HepG2 (cell line): ENCODE measurements around the gene KLK7. TPM values are rescaled to one million over a fixed set of nuclear protein-coding genes. Genes with fewer than 3 reads are reported as not detected.

Experiments used
- ATAC-seq: fragments of 200-7000 bp; cut with Tn5 transposase; 3 replicates; pipeline ENCODE4 v1.9.1; 2020; ENCODE audit warnings: mild to moderate bottlenecking, moderate library complexity
- BruUV-seq: library from RNA; stranded (reverse); fragments of 400-500 nt; replicated peaks from 2 replicates; lab custom pipeline; 2021; lab: Mats Ljungman, UMichigan
- CTCF ChIA-PET: fragments of 300-600 bp; formaldehyde crosslinking; extraction: SDS; loops from one replicate; lab custom pipeline; 2021; ENCODE audit warnings: low total read pairs, inconsistent platforms, low intra/inter-chr PET ratio; lab: Yijun Ruan, JAX
- POLR2A ChIA-PET: fragments of 350-600 bp; sonication (Branson Sonifier 250); formaldehyde crosslinking; loops from one replicate; lab custom pipeline; 2020; ENCODE audit warnings: antibody characterized with exemption, inconsistent platforms; lab: Yijun Ruan, JAX
- DNase-seq: peaks from one replicate; pipeline ENCODE4 v3.0.0-alpha.2; 2015; ENCODE audit warnings: low spot score
- FAIRE-seq: peaks from 3 replicates; lab custom pipeline; 2011; peaks lifted over from hg19 to GRCh38; lab: Jason Lieb, UNC
- H2AFZ ChIP-seq: one replicate; pipeline ENCODE4 v1.6.1; 2011; ENCODE audit warnings: low read length, inconsistent platforms
- H3K27ac ChIP-seq: fragments of 300-600 bp; 3 replicates; pipeline ENCODE4 v1.8.0; 2011; ENCODE audit warnings: mixed run types, mild to moderate bottlenecking, mixed read lengths, low read length, inconsistent platforms; ENCODE audit not compliant: insufficient read depth; ENCODE audit errors: extremely low read length
- H3K27me3 ChIP-seq, 2 experiments: fragments of 200-600 bp in 1 of 2; 2 replicates in 1 of 2; 3 replicates in 1 of 2; pipeline versions ENCODE4 v1.6.0 to v1.8.0; 2011; ENCODE audit warnings: low read length in 2 of 2, mild to moderate bottlenecking in 2 of 2, moderate library complexity in 2 of 2, inconsistent platforms in 1 of 2; ENCODE audit not compliant: insufficient read depth in 2 of 2, control insufficient read depth in 1 of 2
- H3K36me3 ChIP-seq, 2 experiments: fragments of 200-600 bp in 1 of 2; replicated peaks in 1 of 2; 2 replicates in 1 of 2; 3 replicates in 1 of 2; pipeline versions ENCODE4 v1.5.1 to v1.8.0; 2011; ENCODE audit warnings: low read length in 2 of 2, inconsistent platforms in 1 of 2; ENCODE audit not compliant: insufficient read depth in 2 of 2, control insufficient read depth in 1 of 2
- H3K4me1 ChIP-seq: 2 replicates; pipeline ENCODE4 v1.5.1; 2012; ENCODE audit warnings: low read length, inconsistent platforms; ENCODE audit not compliant: insufficient read depth
- H3K4me2 ChIP-seq: 2 replicates; pipeline ENCODE4 v1.6.0; 2011; ENCODE audit warnings: low read depth, low read length, inconsistent platforms
- H3K4me3 ChIP-seq, 3 experiments: fragments of 200-600 bp in 1 of 3; sonication (generic), shearing (Covaris generic) in 1 of 3; replicated peaks in 1 of 3; 2 replicates each; pipeline ENCODE4 v1.5.1; 2011 to 2016; ENCODE audit warnings: low read length in 3 of 3, inconsistent platforms in 2 of 3, low read depth in 2 of 3, mild to moderate bottlenecking in 2 of 3, control low read depth in 1 of 3, mixed read lengths in 1 of 3; ENCODE audit not compliant: insufficient read depth in 1 of 3
- H3K79me2 ChIP-seq: one replicate; pipeline ENCODE4 v1.6.1; 2011; ENCODE audit warnings: low read length, inconsistent platforms; ENCODE audit not compliant: insufficient read depth
- H3K9ac ChIP-seq: 2 replicates; pipeline ENCODE4 v1.6.0; 2011; ENCODE audit warnings: mild to moderate bottlenecking, low read depth, low read length, inconsistent platforms; ENCODE audit not compliant: insufficient read depth
- H3K9me3 ChIP-seq: 2 replicates; pipeline ENCODE4 v1.5.1; 2012; ENCODE audit warnings: mild to moderate bottlenecking, low read length
- H4K20me1 ChIP-seq: 2 replicates; pipeline ENCODE4 v1.6.0; 2011; ENCODE audit warnings: inconsistent platforms, mild to moderate bottlenecking, low read length, moderate library complexity; ENCODE audit not compliant: insufficient read depth
- ELF1 ChIP-seq: sonication (generic); formaldehyde crosslinking; IDR thresholded peaks from 2 replicates; pipeline ENCODE4 v1.4.0; 2020; ENCODE audit warnings: missing genetic modification reagents
- FIP1L1 ChIP-seq: fragments of 200-400 bp; formaldehyde crosslinking; IDR thresholded peaks from 2 replicates; pipeline ENCODE4 v1.6.1; 2018; ENCODE audit warnings: low read depth, mild to moderate bottlenecking, low read length, moderate library complexity, borderline replicate concordance; ENCODE audit not compliant: insufficient read depth
- FOSL2 ChIP-seq: sonication (generic); formaldehyde crosslinking; IDR thresholded peaks from 2 replicates; pipeline ENCODE4 v1.4.0; 2020; ENCODE audit warnings: missing genetic modification reagents
- NR1H2 ChIP-seq: sonication (generic); formaldehyde crosslinking; IDR thresholded peaks from 2 replicates; pipeline ENCODE4 v1.8.1; 2022; ENCODE audit warnings: low read depth, missing genetic modification reagents, borderline replicate concordance
- ZNF143 ChIP-seq: sonication (generic); formaldehyde crosslinking; IDR thresholded peaks from 2 replicates; pipeline ENCODE4 v1.4.0; 2020; ENCODE audit warnings: missing genetic modification reagents
- ZNF670 ChIP-seq: sonication (generic); formaldehyde crosslinking; IDR thresholded peaks from 2 replicates; pipeline ENCODE4 v1.8.0; 2022; ENCODE audit warnings: mild to moderate bottlenecking, missing genetic modification reagents, borderline replicate concordance
- ZNF788 ChIP-seq: sonication (generic); formaldehyde crosslinking; IDR thresholded peaks from 2 replicates; pipeline ENCODE4 v1.5.0; 2020; ENCODE audit warnings: mild to moderate bottlenecking, missing genetic modification reagents, borderline replicate concordance
- WGBS: methylation state at CpG from one replicate; pipeline ENCODE4 v1.1.6; 2017; ENCODE audit warnings: low lambda C conversion rate; 5-methylcytosine and 5-hydroxymethylcytosine counted together
- in situ Hi-C: cut with HindIII; loops from 2 replicates; pipeline ENCODE4 v1.10.0; 2017; ENCODE audit warnings: low pct_unique_long_range_greater_than_20kb; ENCODE audit not compliant: extremely low pct_ligation_motif_present
- intact Hi-C: fragments of 100-400 bp; cut with micrococcal nuclease; formaldehyde crosslinking; loops from one replicate; pipeline ENCODE4 v1.10.0; 2022; ENCODE audit not compliant: unreplicated experiment
- polyA plus RNA-seq, 8 experiments: library from polyadenylated mRNA; depleted of rRNA in 3 of 8; stranded (reverse) in 7 of 8; unstranded in 1 of 8; fragments of >200 nt; fragmentation: Illumina TruSeq in 4 of 8; extraction: Trizol in 4 of 8; gene quantifications; 2 replicates each; pipeline versions ENCODE4 v1.2.1 to v1.2.3, GENCODE V29; 2011 to 2016; ENCODE audit warnings: low read depth in 4 of 8, missing spikeins in 1 of 8, mixed read lengths in 1 of 8; ENCODE audit not compliant: insufficient read depth in 1 of 8
- total RNA-seq, 5 experiments: library from RNA; depleted of rRNA; stranded (reverse); fragments of >200 nt; fragmentation: Illumina TruSeq; extraction: Trizol; gene quantifications; 2 replicates each; pipeline ENCODE4 v1.2.3, GENCODE V29; 2016; ENCODE audit warnings: low read depth in 1 of 5
- TF ChIP-seq, protein P1 (sequence below): IDR thresholded peaks from 2 replicates; pipeline ENCODE4 v1.4.0; 2020; ENCODE audit warnings: mild to moderate bottlenecking, missing genetic modification reagents
- TF ChIP-seq, protein P2 (sequence below): sonication (generic); formaldehyde crosslinking; IDR thresholded peaks from 2 replicates; pipeline ENCODE4 v1.4.0; 2020; ENCODE audit warnings: mild to moderate bottlenecking, missing genetic modification reagents
- TF ChIP-seq, protein P3 (sequence below): sonication (generic); formaldehyde crosslinking; IDR thresholded peaks from 2 replicates; pipeline ENCODE4 v1.4.0; 2020; ENCODE audit warnings: missing genetic modification reagents, borderline replicate concordance

The KLK7 gene
- total and polyA plus RNA-seq, 2 of the 13 experiments (the other 11 are each of a cell fraction or from before 2014, with no cell fraction given), result not detected

DNA sequence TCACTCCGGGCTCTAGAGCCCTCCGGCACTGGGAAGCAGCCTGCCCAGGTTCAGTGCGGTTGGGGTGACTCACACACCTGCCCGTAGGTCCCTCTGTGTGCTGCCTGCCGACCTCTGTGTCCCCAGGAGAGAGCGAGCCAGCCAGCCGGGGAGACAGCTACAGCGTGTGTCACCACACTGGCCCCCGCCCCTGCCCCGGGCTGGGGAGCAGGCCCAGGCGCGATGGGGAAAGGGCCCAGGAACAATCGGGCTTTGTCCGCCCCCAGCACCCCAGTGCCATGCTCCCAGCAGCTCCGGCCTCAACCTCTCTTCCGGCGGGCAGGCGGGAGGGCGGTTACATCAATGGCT, 14.3 kb downstream of the KLK7 start, which contains the start of gene KLK6:
Gene KLK6, minus strand, starts transcription at position 179 of the 348 bp plus-strand sequence. CDS start 1,487 bp downstream, outside the sequence.
- in situ Hi-C loops (no loop called here), intact Hi-C loops (no loop called here)
- Histone ChIP-seq H3K79me2 (no peaks in the 10 kb centered on the region), H3K4me3 (no peak within 1 kb of the TSS; a peak in 1 of 6 replicates), H3K9ac (no peak within 1 kb of the TSS), H3K4me1 (no peaks in the 10 kb centered on the region), H3K9me3 (no peaks in the 10 kb centered on the region), H3K4me2 (peak within 1 kb of the TSS; percentile 45), H2AFZ (no peak within 1 kb of the TSS), H3K36me3 (no peaks in the 10 kb centered on the region), H3K27me3 (peaks cover 0 to 12% of the 10 kb centered on the region in 2 experiments; a peak in 4 of 5 replicates), H3K27ac (no peak within 1 kb of the TSS), H4K20me1 (no peaks in the 10 kb centered on the region)
- 16% methylated on average over 11 of the region's 19 CpGs for WGBS
- ChIA-PET POLR2A (no interaction called here), CTCF (no interaction called here)
- DNase-seq, result peak; percentile 18
- ATAC-seq, result peak; percentile 82
- no TSS peak for BruUV-seq
- no peak for FAIRE-seq
- TF ChIP-seq FOSL2 (CRISPR knock-in tag) (peak; percentile 71), ELF1 (no peak), NR1H2 (CRISPR knock-in tag) (no peak), ZNF143 (CRISPR knock-in tag) (no peak), FIP1L1 (no peak), ZNF788 (CRISPR knock-in tag) (0 out of 2 replicates have a peak, but pooled peaks have one; percentile 28), ZNF670 (CRISPR knock-in tag) (no peak)
- TF ChIP-seq, protein P1, sequence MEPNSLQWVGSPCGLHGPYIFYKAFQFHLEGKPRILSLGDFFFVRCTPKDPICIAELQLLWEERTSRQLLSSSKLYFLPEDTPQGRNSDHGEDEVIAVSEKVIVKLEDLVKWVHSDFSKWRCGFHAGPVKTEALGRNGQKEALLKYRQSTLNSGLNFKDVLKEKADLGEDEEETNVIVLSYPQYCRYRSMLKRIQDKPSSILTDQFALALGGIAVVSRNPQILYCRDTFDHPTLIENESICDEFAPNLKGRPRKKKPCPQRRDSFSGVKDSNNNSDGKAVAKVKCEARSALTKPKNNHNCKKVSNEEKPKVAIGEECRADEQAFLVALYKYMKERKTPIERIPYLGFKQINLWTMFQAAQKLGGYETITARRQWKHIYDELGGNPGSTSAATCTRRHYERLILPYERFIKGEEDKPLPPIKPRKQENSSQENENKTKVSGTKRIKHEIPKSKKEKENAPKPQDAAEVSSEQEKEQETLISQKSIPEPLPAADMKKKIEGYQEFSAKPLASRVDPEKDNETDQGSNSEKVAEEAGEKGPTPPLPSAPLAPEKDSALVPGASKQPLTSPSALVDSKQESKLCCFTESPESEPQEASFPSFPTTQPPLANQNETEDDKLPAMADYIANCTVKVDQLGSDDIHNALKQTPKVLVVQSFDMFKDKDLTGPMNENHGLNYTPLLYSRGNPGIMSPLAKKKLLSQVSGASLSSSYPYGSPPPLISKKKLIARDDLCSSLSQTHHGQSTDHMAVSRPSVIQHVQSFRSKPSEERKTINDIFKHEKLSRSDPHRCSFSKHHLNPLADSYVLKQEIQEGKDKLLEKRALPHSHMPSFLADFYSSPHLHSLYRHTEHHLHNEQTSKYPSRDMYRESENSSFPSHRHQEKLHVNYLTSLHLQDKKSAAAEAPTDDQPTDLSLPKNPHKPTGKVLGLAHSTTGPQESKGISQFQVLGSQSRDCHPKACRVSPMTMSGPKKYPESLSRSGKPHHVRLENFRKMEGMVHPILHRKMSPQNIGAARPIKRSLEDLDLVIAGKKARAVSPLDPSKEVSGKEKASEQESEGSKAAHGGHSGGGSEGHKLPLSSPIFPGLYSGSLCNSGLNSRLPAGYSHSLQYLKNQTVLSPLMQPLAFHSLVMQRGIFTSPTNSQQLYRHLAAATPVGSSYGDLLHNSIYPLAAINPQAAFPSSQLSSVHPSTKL, result peak; percentile 12; the same call in 1 of the 2 replicates
- TF ChIP-seq, protein P2, sequence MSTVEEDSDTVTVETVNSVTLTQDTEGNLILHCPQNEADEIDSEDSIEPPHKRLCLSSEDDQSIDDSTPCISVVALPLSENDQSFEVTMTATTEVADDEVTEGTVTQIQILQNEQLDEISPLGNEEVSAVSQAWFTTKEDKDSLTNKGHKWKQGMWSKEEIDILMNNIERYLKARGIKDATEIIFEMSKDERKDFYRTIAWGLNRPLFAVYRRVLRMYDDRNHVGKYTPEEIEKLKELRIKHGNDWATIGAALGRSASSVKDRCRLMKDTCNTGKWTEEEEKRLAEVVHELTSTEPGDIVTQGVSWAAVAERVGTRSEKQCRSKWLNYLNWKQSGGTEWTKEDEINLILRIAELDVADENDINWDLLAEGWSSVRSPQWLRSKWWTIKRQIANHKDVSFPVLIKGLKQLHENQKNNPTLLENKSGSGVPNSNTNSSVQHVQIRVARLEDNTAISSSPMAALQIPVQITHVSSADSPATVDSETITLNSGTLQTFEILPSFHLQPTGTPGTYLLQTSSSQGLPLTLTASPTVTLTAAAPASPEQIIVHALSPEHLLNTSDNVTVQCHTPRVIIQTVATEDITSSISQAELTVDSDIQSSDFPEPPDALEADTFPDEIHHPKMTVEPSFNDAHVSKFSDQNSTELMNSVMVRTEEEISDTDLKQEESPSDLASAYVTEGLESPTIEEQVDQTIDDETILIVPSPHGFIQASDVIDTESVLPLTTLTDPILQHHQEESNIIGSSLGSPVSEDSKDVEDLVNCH (CRISPR knock-in tag), result no peak
- TF ChIP-seq, protein P3, sequence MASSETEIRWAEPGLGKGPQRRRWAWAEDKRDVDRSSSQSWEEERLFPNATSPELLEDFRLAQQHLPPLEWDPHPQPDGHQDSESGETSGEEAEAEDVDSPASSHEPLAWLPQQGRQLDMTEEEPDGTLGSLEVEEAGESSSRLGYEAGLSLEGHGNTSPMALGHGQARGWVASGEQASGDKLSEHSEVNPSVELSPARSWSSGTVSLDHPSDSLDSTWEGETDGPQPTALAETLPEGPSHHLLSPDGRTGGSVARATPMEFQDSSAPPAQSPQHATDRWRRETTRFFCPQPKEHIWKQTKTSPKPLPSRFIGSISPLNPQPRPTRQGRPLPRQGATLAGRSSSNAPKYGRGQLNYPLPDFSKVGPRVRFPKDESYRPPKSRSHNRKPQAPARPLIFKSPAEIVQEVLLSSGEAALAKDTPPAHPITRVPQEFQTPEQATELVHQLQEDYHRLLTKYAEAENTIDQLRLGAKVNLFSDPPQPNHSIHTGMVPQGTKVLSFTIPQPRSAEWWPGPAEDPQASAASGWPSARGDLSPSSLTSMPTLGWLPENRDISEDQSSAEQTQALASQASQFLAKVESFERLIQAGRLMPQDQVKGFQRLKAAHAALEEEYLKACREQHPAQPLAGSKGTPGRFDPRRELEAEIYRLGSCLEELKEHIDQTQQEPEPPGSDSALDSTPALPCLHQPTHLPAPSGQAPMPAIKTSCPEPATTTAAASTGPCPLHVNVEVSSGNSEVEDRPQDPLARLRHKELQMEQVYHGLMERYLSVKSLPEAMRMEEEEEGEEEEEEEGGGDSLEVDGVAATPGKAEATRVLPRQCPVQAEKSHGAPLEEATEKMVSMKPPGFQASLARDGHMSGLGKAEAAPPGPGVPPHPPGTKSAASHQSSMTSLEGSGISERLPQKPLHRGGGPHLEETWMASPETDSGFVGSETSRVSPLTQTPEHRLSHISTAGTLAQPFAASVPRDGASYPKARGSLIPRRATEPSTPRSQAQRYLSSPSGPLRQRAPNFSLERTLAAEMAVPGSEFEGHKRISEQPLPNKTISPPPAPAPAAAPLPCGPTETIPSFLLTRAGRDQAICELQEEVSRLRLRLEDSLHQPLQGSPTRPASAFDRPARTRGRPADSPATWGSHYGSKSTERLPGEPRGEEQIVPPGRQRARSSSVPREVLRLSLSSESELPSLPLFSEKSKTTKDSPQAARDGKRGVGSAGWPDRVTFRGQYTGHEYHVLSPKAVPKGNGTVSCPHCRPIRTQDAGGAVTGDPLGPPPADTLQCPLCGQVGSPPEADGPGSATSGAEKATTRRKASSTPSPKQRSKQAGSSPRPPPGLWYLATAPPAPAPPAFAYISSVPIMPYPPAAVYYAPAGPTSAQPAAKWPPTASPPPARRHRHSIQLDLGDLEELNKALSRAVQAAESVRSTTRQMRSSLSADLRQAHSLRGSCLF (CRISPR knock-in tag), result no peak
